GM21825 (cell line): ENCODE measurements around the gene ZNF532.
"Not testable (repeated sequence)": the region's sequence is repeated elsewhere in the genome, so short reads cannot be mapped to it uniquely, and the experiment has no call there.

Experiments
- ATAC-seq: cut with Tn5 transposase; IDR thresholded peaks from one replicate; pipeline ENCODE4 v1.9.1; 2021; ENCODE audit warnings: mild to moderate bottlenecking, moderate library complexity; ENCODE audit not compliant: unreplicated experiment

ZNF532 gene

GRCh38 chr18:58848685-58849084 is 16.0 kb upstream of the ZNF532 start:
- no peak for ATAC-seq

- ATAC-seq = no peak
Measured at GRCh38 chr18:58850786-58851469, 13.7 kb upstream of the ZNF532 start.

DNA sequence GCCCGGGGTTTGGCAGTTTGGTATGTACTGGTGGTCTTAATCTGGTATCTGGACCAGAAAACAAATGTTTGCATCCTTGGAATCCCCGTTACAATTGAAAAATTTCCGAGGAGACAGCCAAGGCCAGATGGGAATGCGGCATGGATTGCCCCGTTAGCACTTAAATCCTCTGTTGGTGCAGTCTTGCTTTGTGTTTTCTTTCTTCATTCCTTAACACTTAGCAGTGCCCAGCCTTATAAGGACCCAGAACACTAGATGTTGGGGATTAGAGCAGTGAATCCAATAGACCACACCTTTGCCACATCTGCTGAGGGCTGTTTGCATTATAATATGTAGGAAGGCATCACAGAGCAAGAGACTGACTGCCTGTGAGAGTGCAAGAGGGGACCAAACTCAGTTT is 12.8 kb upstream of the ZNF532 start:
- ATAC-seq = no peak

DNA sequence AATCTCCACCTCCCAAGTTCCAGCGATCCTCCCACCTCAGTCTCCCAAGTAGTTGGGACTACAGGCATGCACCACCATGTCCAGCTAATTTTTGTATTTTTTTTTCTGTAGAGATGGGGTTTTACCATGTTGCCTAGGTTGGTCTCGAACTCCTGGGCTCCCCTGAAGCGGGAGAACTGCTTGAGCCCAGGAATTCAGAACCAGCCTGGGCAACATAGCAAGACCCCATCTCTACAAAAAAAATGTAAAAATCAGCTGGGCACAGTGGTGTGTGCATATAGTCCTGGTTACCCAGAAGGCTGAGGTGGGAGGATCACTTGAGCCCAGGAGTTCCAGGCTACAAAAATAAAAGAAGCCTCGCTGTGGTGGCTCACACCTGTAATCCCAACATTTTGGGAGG is 12.0 kb upstream of the ZNF532 start:
- ATAC-seq = no peak

DNA sequence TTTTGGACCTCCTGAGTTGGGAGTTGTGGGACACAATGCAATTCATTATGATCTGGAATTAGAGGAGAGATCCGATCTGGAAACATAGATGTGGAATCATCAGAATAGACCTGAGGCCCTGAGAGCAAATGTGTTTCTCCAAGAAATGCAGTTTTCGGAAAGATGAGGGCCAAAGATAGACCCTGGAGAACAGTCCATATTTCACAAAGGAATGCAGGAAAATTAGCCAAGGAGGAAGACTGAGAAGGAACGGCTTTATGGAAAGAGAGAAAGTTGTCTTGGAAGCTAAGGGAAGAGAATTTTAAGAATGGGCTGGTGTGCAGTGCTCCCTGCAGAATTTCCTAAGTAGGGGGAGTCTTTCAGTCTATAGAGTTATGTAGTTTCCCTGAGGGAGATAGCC is 11.1 kb upstream of the ZNF532 start:
- ATAC-seq = no peak

- ATAC-seq = not testable (repeated sequence)
Measured at GRCh38 chr18:58855521-58855920, 9.2 kb upstream of the ZNF532 start.

DNA sequence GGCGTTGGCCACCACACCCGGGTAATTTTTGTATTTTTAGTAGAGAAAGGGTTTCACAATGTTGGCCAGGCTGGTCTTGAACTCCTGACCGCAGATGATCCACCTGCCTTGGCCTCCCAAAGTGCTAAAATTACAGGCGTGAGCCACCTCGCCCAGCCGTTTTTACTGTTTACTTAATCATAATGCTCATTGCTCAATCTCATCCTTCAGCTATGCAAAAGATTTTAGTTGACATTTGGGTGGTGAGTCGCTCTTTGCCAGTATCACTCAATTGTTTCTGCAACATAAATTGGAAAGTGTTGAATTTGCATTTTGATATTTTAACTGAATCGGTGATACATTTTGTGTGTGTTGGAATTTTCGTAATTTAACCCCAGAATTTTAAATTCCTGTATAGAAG is 7.8 kb upstream of the ZNF532 start:
- no peak for ATAC-seq

- ATAC-seq = no peak
Measured at GRCh38 chr18:58858591-58859468, 5.8 kb upstream of the ZNF532 start.

GRCh38 chr18:58859907-58860306 is 4.8 kb upstream of the ZNF532 start:
- ATAC-seq = no peak

DNA sequence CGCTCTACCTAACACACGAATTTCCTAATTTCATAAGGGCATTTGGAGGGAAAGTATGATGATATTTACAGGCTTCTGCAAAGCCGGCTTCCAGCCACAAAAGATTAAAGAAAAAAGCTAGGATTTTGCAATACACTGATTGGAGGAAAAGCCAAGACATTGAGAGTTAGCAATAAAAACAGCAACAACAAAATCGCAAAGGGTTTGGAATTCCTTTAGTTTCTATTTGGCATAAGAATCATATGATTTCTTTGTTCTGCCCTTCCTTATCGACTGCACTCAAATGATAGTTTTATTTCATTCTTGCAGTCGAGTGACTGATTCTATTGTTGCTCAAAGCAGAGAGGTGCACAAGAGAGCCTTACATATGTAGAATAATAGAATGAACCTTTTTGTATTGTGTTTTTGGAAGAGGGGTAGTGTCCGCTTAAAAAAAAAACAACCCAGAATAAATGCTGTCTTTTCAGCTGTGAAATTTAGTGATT is 3.9 kb upstream of the ZNF532 start:
- no peak for ATAC-seq

GRCh38 chr18:58861353-58861752 is 3.3 kb upstream of the ZNF532 start:
- ATAC-seq = no peak

GRCh38 chr18:58861861-58862301 is 2.8 kb upstream of the ZNF532 start:
- ATAC-seq = no peak

GRCh38 chr18:58862356-58862755 is 2.3 kb upstream of the ZNF532 start:
- ATAC-seq = no peak

- ATAC-seq = no peak
Measured at GRCh38 chr18:58862851-58863538, 1.7 kb upstream of the ZNF532 start.

DNA sequence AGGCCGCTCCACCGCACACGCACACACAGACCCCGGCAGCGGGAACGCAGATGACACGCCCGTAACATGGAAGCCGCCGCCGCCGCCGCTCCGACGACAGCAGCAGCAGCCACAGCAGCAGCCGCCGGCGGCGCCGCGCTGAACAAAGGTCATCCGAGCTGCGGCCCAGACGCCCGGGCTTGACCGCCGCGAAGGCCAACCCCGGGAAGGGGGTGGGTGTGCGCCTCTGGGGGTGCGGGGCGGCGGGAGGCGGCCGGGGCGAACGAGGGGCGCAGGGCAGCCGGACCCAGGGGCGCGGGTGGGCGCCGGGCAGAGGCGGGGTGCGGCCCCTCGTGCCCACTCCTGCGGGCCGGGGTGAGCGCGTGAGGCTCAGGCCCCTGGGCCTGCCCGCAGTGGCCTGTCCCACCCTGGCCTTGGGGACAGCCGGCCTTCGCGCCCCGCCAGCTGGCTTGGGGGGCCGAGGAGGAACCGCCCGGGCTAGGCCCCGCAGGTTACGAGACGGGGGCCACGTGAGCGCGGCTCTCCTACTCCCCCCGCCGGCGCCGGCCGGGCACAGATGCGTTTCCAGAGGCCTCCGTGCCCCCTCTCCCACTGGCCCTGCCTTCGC is 1.0 kb upstream of the ZNF532 start:
- ATAC-seq = no peak

DNA sequence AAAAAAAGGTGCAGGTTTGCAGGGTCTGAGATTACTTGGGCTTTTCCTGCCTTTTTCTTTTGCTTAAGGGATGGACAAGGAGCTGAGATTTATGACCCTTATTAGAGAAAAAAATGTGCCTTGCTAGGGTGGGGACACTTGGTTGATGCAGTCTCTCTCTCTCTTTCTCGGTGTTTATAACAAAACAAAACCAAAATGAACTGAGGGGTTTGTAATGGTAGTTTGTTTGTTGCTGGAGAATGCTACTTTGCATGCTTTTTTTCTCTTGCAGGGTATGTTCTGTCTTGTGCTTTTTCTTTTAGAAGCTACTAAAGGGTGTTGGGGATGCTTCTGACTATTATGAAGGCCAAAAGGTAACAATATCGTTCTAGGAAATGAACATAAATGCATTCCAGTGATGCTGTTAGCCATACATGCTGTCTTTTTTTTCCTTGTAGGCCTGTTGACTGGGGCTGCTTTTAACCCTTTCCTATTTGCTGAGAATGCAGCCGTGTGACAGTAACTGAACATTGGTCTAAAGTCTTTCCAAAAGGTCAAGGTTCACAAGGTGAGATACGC is 435 bp downstream of the ZNF532 start:
- ATAC-seq = no peak

DNA sequence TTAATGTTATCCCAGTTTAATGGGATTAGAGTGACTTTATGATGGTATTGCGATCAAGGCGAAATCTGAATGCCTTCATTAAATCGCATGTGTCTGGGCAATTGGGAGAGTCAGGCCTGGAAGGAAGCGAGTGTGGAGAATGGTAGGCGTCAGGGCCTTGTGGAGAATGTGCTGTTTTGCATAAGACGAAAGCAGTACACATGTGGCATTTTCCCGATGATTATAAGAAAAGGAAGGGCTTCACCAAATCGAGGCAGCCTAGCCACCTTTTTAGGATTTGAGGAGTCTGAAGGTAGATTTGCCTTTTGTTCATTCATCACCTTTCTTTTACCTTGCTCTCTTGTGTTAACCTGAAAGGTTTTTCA is 1.0 kb downstream of the ZNF532 start:
- no peak for ATAC-seq

GRCh38 chr18:58866066-58866772 is 1.5 kb downstream of the ZNF532 start:
- ATAC-seq = no peak

DNA sequence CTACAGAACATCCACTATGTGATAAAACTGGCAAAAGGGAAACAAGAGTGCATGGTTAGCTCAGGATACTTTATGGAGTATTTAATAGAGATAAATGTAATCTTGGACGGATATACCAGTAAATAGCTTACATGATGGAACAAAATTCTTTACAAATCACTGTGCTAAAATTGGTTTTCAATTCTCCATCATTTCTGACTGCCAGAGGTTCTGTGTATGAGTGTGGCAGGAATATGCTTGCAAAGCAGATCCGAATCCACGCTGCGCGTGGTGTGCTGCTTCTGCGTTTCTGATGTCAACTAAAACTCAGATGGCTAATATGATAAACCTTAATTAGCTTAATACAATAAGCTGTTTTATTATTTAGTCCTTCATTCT is 2.1 kb downstream of the ZNF532 start:
- ATAC-seq = no peak

DNA sequence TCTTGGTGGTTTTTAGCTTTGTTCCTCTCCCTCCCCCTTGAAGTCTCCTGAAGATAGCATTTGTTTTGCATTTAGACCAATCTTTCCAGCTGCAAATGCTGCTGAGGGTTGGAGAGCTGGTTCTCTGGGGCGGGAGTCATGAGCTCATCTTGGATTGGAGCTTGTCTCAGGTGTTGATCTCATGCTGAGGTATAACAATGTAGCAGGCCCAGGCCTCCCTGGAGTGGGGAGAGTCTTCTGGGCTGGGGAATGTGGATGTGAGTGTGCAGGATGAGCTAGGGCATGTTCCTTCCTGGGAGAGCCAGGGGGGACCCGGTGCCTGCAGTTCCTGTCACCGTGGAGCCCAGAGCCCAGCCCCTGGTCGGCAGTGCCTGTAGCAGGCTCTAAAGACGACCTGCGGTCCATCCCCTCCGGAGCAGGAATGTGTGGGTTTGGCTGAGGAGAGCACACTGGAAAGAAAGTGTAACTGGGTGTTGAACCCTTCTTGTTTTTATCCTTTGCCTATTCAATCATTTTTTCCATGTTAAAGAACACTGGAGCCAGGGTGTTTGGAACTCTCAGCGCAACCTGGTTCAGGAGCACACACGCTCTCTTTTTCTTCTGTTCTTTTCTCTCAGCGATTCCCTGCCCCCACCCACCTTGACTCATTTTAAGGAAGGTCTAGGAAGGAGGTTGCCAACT is 2.7 kb downstream of the ZNF532 start:
- ATAC-seq = no peak
